Gastroesophageal sphincter (tissue), 3 donors: Measurements from ENCODE around the gene UBAP2.

Experiments used
- POLR2A ChIP-seq, 2 donors: fragments of 450-650 bp; IDR thresholded peaks; one replicate each; pipeline ENCODE4 v1.6.1; 2017; ENCODE audit warnings: antibody characterized with exemption in 2 of 2, mild to moderate bottlenecking in 2 of 2, moderate library complexity in 1 of 2
- TF ChIP-seq, protein P1 (sequence below), 4 experiments: fragments of 200-600 bp in 2 of 4; fragments of 450-650 bp in 2 of 4; sonication (generic) in 1 of 4; IDR thresholded peaks; one replicate each; pipeline ENCODE4 v1.5.1; 2017 to 2019; ENCODE audit warnings: antibody characterized with exemption in 4 of 4, mild to moderate bottlenecking in 2 of 4, moderate library complexity in 2 of 4

DNA sequence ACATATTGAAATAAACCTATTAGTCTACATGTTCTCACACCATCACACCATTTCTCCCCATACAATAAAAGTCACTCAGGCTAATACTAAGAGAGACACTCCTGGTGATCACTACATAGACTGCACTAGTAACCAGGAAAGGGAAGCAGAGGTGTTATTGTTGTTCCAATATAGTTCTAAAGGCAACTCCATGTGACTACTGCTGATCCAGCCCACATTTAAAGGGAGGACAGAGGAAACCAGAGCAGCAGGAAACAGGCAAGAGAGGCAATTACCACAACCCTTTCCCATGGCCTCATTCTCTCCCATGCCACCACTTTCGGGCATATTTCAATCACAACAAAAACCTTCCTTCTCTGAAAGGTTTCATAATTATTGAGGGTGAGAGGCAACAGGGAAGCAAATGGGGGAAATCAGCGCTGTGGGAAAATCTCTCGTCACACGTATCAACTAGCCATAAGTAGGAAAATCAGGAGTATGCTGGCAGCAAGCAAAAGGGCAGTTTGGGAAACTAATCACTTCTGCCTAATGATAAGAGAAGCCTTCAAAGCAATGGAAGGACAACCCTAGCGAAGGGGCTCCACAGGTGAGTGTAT is 1.8 kb downstream of the UBAP2 start:
- TF ChIP-seq, protein P1, sequence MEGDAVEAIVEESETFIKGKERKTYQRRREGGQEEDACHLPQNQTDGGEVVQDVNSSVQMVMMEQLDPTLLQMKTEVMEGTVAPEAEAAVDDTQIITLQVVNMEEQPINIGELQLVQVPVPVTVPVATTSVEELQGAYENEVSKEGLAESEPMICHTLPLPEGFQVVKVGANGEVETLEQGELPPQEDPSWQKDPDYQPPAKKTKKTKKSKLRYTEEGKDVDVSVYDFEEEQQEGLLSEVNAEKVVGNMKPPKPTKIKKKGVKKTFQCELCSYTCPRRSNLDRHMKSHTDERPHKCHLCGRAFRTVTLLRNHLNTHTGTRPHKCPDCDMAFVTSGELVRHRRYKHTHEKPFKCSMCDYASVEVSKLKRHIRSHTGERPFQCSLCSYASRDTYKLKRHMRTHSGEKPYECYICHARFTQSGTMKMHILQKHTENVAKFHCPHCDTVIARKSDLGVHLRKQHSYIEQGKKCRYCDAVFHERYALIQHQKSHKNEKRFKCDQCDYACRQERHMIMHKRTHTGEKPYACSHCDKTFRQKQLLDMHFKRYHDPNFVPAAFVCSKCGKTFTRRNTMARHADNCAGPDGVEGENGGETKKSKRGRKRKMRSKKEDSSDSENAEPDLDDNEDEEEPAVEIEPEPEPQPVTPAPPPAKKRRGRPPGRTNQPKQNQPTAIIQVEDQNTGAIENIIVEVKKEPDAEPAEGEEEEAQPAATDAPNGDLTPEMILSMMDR (IDR thresholded peaks at IDR 0.05) = no peak
- TF ChIP-seq POLR2A (IDR thresholded peaks at IDR 0.05) = no peak
